A172 (cell line): ENCODE results near the gene SLC35G6. TPM values are rescaled to one million over a fixed set of nuclear protein-coding genes. Genes with fewer than 3 reads are reported as not detected.

ENCODE experiments used
- DNase-seq: peaks from one replicate; pipeline ENCODE4 v3.0.0-alpha.2; 2015; ENCODE audit warnings: low spot score
- total RNA-seq: library from RNA; depleted of rRNA; stranded (reverse); fragments of >200 nt; shearing (Covaris generic); gene quantifications from 2 replicates; pipeline ENCODE4 v1.2.3, GENCODE V29; 2014; rRNA removed

SLC35G6 gene
- total RNA-seq, 1 experiment from 2014 or later: not detected

GRCh38 chr17:7502171-7502847 is 21.1 kb downstream of the SLC35G6 start:
- DNase-seq: no peak

- DNase-seq: no peak
These were observed 21.7 kb downstream of the SLC35G6 start for GRCh38 chr17:7502987-7503386.

GRCh38 chr17:7503521-7503920 is 22.3 kb downstream of the SLC35G6 start:
- DNase-seq: no peak

DNA sequence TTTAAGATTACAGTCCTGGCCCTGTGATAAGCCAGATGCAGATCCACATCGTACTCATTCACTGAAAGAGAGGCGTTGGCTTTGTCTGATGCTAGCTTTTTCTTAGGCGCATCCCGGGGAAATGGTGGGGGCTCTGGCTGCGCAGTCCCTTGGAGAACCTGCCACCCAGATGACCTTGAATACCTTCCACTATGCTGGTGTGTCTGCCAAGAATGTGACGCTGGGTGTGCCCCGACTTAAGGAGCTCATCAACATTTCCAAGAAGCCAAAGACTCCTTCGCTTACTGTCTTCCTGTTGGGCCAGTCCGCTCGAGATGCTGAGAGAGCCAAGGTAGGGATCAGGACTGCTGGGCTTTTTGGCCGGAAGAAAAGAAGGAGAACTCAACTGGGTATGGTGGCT is 26.9 kb downstream of the SLC35G6 start:
- no peak for DNase-seq

GRCh38 chr17:7508846-7509245 is 27.6 kb downstream of the SLC35G6 start:
- no peak for DNase-seq

DNA sequence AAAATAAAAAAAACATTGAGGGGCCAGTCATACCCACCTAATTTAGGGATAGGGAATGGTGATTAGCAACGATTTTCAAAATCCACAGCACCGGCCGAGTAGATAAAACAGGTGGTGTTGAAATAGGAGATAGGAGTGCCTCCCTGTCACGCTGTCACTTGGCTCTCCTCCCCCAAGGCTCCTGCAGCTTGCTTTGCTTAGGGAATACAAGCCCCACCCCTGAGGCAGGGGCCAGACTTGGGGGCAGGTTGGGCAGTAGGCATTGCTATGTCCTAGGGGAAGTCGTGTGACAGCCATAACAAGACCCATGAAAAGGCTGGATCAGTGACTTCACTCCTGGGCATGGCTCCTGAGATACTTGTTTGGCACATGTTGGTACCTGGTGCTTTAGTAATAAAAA is 28.7 kb downstream of the SLC35G6 start:
- no peak for DNase-seq

GRCh38 chr17:7511108-7511507 is 29.9 kb downstream of the SLC35G6 start:
- DNase-seq: no peak

DNA sequence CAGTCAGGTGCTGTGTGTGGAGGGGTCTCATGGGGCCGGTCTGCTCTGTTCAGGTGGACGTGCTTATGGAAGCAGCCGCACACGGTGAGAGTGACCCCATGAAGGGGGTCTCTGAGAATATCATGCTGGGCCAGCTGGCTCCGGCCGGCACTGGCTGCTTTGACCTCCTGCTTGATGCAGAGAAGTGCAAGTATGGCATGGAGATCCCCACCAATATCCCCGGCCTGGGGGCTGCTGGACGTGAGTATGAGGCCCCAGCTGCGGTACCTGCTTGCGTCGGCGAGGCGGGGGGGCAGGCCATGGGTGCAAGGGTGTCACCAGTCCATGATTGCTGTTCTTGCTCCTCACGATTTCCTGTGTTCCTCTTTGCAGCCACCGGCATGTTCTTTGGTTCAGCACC is 30.9 kb downstream of the SLC35G6 start:
- no peak for DNase-seq

DNA sequence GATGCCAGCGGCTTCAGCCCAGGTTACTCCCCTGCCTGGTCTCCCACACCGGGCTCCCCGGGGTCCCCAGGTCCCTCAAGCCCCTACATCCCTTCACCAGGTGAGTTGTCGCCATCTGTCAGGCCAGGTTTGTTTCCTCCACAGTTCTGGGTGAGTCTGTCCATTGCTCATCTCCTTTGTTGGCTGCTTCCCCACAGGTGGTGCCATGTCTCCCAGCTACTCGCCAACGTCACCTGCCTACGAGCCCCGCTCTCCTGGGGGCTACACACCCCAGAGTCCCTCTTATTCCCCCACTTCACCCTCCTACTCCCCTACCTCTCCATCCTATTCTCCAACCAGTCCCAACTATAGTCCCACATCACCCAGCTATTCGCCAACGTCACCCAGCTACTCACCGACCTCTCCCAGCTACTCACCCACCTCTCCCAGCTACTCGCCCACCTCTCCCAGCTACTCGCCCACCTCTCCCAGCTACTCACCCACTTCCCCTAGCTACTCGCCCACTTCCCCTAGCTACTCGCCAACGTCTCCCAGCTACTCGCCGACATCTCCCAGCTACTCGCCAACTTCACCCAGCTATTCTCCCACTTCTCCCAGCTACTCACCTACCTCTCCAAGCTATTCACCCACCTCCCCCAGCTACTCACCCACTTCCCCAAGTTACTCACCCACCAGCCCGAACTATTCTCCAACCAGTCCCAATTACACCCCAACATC is 31.7 kb downstream of the SLC35G6 start:
- no peak for DNase-seq

- DNase-seq: no peak
These were observed 32.7 kb downstream of the SLC35G6 start for GRCh38 chr17:7513850-7514419.

DNA sequence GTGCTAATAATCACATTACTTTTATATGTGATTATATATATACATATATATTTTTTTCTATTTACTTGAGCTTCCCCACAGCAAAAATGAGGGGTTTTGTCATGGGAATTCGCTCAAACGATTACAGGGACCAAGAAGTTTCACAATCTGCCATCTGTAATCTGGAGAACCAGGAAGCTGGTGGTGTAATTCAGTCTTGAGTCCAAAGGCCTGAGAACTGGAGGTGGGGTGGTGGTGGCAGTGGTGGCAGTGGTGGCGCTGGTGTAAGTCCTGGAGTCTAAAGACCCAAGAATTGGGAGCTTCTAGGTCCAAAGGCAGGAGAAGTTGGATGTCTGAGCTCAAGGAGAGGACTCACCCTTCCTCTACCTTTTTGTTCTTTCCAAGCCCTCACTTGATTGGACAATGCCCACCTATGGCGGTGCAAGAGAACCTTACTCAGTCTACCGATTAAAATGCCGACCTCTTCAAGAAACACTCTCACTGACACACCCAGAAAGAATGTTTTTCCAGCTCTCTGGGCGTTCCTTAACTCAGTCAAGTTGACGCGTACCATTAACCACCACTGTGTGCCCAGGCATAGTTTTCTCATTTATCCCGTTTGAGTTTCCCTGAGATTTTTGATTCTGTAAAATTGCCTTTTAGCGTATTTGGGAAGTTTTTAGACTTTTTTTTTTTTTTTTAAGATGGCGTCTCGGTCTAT is 34.8 kb downstream of the SLC35G6 start:
- DNase-seq: no peak

DNA sequence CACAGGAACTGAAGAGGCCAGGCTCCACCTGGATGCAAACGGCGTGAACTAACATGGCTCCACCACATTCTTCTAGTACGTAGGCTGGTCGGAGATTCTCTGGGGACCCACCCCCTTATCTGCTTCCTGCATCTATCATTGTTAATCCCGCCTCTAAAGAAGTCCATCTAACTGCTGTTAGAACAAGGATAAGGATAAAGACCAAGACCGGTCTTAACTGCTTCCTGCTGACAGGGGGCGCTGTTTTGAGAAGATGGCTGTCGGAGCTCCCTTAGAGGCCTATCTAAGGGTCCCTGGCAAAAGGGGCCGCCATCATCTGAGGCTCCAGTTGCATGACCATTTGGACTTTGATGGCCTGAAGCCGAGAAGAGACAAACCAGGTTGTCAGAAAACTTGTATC is 41.8 kb downstream of the SLC35G6 start:
- no peak for DNase-seq

- no peak for DNase-seq
These were observed 47.6 kb downstream of the SLC35G6 start for GRCh38 chr17:7528842-7529241.

GRCh38 chr17:7530023-7530900 is 49.0 kb downstream of the SLC35G6 start:
- no peak for DNase-seq

Other genes starting within 250 kb of the SLC35G6 start
- 65.1 and 82.4 TPM in 2 replicates for gene DVL2, start 246.9 kb upstream of the SLC35G6 start, total RNA-seq
- gene PHF23, start 242.0 kb upstream of the SLC35G6 start, total RNA-seq: 59.5 and 75.3 TPM in 2 replicates
- gene GABARAP, start 239.0 kb upstream of the SLC35G6 start, total RNA-seq: 144 and 238 TPM in 2 replicates
- 34.2 and 36.9 TPM in 2 replicates for gene CTDNEP1, start 229.7 kb upstream of the SLC35G6 start, total RNA-seq
- 102 and 104 TPM in 2 replicates for gene ELP5, start 229.2 kb upstream of the SLC35G6 start, total RNA-seq
- gene CLDN7, start 219.0 kb upstream of the SLC35G6 start, total RNA-seq: 1.2 TPM in 1 of 2 replicates, not detected in the other
- not detected in 2 replicates for gene SLC2A4, start 199.7 kb upstream of the SLC35G6 start, total RNA-seq
- gene YBX2, start 186.8 kb upstream of the SLC35G6 start, total RNA-seq: 0.86 and 1.1 TPM in 2 replicates
- 844 and 911 TPM in 2 replicates for gene EIF5A, start 173.8 kb upstream of the SLC35G6 start, total RNA-seq
- 100 and 114 TPM in 2 replicates for gene GPS2, start 166.1 kb upstream of the SLC35G6 start, total RNA-seq
- gene NEURL4, start 152.1 kb upstream of the SLC35G6 start, total RNA-seq: 9.8 and 12.2 TPM in 2 replicates
- 0.90 and 4.1 TPM in 2 replicates for gene ACAP1, start 144.9 kb upstream of the SLC35G6 start, total RNA-seq
- 13.9 and 19.5 TPM in 2 replicates for gene KCTD11, start 129.3 kb upstream of the SLC35G6 start, total RNA-seq
- not detected in 2 replicates for gene TMEM95, start 126.3 kb upstream of the SLC35G6 start, total RNA-seq
- 0.07 TPM in 1 of 2 replicates, not detected in the other for gene TNK1, start 100.4 kb upstream of the SLC35G6 start, total RNA-seq
- 73.2 and 74.7 TPM in 2 replicates for gene PLSCR3, start 86.9 kb upstream of the SLC35G6 start, total RNA-seq
- 71.7 and 80.4 TPM in 2 replicates for gene TMEM256, start 77.3 kb upstream of the SLC35G6 start, total RNA-seq
- 11.3 and 12.3 TPM in 2 replicates for gene NLGN2, start 73.6 kb upstream of the SLC35G6 start, total RNA-seq
- not detected in 2 replicates for gene SPEM1, start 61.1 kb upstream of the SLC35G6 start, total RNA-seq
- not detected in 2 replicates for gene SPEM2, start 55.8 kb upstream of the SLC35G6 start, total RNA-seq
- not detected in 2 replicates for gene SPEM3, start 52.6 kb upstream of the SLC35G6 start, total RNA-seq
- gene TMEM102, start 46.0 kb upstream of the SLC35G6 start, total RNA-seq: 2.5 and 7.4 TPM in 2 replicates
- 0.89 TPM in 1 of 2 replicates, not detected in the other for gene FGF11, start 41.9 kb upstream of the SLC35G6 start, total RNA-seq
- 14.1 and 20.2 TPM in 2 replicates for gene CHRNB1, start 36.4 kb upstream of the SLC35G6 start, total RNA-seq
- gene ZBTB4, start 1.8 kb upstream of the SLC35G6 start, total RNA-seq: 24.8 and 28.4 TPM in 2 replicates
- gene POLR2A, start 2.9 kb downstream of the SLC35G6 start, total RNA-seq: 17.8 and 23.4 TPM in 2 replicates
- gene TNFSF12, start 67.6 kb downstream of the SLC35G6 start, total RNA-seq: 9.3 and 17.0 TPM in 2 replicates
- 3.7 and 4.1 TPM in 2 replicates for gene TNFSF13, start 77.3 kb downstream of the SLC35G6 start, total RNA-seq
- 162 and 170 TPM in 2 replicates for gene SENP3, start 80.5 kb downstream of the SLC35G6 start, total RNA-seq
- 11.5 and 15.6 TPM in 2 replicates for gene CD68, start 98.2 kb downstream of the SLC35G6 start, total RNA-seq
- 246 and 350 TPM in 2 replicates for gene MPDU1, start 102.4 kb downstream of the SLC35G6 start, total RNA-seq
- gene SOX15, start 108.6 kb downstream of the SLC35G6 start, total RNA-seq: 2.0 and 7.2 TPM in 2 replicates
- 61.1 and 76.5 TPM in 2 replicates for gene FXR2, start 133.5 kb downstream of the SLC35G6 start, total RNA-seq
- gene SAT2, start 146.4 kb downstream of the SLC35G6 start, total RNA-seq: 64.0 and 77.4 TPM in 2 replicates
- 2.8 TPM in 1 of 2 replicates, not detected in the other for gene SHBG, start 148.7 kb downstream of the SLC35G6 start, total RNA-seq
- not detected in 2 replicates for gene ATP1B2, start 169.5 kb downstream of the SLC35G6 start, total RNA-seq
- gene TP53, start 206.0 kb downstream of the SLC35G6 start, total RNA-seq: 99.3 and 107 TPM in 2 replicates
- gene WRAP53, start 207.0 kb downstream of the SLC35G6 start, total RNA-seq: 26.0 and 27.4 TPM in 2 replicates
- gene EFNB3, start 223.8 kb downstream of the SLC35G6 start, total RNA-seq: 7.6 and 11.3 TPM in 2 replicates
- 0.17 TPM in 2 replicates for gene DNAH2, start 236.3 kb downstream of the SLC35G6 start, total RNA-seq